C1 segment of cervical spinal cord (tissue), 14 donors: ENCODE results near the gene AHCY.

Source experiments
- DNase-seq, 14 donors: peaks; one replicate each; lab custom pipeline; 2025; lab: John Stamatoyannopoulos, UW

The AHCY gene

DNA sequence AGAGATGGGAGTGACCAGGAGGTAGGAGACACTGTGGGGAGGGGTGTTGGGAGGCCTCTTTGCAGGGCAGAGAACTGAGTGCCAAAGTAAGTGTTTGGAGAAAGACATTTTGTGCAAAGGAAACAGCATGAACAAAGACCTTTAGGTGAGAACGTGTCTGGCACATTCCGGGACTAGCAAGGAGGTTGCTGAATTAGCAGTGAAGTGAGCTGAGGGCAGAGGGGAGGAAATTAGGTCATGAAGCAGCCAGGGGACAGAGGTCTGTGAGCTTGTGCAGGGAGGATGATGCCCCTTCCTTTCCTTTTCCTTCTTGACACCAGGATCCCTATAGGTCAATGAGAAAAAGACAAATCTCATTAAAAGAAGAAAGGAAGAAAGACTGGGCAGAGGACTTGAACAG, 21.4 kb upstream of the AHCY start:
- DNase-seq, result no peak

DNA sequence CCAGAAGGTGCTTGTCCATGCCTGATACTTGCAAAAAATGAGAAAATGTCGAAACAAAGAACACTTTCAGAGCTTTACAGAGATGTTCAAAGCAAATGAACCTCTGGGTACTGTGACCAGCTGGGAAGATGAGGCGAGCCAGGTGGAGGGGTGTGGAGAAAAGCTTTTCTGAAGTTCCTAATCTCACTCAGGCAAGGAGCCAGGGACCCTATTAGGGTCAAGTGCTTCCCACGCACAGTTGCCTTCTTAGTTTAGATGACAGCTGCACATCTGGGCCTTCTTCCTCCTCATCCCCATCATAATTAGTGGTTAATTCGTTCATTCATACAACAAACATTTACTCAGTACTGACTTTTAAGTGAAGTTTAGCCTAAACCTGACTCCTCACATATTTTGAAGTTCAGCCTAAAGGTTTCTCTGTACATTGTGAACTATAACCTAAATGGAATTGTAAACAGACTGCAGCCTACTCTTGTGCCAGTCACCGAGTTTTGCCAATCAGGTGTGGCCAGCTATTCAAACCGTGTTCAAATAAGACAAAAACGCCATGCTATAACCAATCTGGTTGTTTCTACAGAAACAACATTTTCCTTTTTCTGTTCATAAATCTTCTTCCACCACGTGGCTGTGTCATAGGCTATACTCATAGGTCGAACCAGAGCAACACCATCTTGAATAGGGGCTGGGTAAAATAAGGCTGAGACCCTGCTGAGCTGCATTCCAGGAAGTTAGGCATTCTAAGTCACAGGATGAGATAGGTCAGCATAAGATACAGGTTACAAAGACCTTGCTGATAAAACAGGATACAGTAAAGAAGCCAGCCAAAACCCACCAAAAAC, 19.3 kb upstream of the AHCY start:
- no peak for DNase-seq

DNA sequence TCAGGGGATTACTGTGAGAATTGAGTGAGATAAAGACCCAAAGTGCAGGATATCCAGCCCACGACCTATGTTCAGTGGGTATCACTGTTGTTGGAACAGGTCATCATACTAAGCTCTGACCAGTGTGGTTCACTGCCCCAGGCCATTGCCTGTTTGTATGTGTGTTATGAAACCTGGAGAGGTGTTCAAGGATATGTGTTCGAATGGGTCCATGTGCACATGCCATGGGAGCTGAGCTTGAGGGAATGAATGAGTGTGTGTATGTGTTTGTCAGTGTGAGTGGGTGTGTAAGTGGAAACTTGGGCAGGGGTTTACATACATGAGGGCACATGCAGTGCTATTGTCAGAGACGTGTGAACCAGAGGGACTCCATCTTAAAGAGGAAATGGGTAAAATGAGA, 17.7 kb upstream of the AHCY start:
- DNase-seq, result no peak

DNA sequence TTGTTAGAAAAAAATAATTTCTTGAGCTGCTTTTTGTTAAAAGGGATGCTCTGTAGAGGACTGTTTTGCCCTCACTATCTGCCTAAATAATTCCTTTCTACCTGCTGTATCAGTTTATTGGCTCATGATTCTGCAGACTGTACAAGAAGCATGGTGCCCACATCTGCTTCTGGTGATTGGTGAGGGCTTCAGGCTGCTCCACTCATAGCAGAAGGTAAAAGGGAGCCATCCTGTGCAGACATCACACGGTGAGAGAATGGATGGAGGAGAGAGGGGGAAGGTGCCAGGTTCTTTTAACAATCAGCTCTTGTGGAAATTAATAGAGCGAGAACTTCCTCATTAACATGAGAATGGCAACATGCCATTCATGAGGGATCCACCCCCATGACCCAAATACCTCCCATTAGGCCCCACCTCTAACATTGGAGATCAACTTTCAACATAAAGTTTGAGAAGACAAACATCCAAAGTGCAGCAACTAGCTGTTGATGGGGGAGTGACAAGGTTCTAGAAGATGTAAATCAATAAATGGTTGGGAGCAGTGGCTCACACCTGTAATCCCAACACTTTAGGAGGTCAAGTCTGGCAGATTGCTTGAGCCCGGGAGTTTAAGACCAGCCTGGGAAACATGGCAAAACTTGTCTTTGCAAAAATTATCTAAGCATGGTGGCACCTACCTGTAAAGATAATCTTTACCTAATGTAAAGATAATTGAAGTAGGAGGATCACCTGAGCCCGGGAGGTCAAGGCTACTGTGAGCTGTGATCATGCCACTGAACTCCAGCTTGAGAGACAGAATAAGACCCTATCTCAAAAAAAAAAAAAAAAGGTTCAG, 15.7 kb upstream of the AHCY start:
- DNase-seq, result no peak

DNA sequence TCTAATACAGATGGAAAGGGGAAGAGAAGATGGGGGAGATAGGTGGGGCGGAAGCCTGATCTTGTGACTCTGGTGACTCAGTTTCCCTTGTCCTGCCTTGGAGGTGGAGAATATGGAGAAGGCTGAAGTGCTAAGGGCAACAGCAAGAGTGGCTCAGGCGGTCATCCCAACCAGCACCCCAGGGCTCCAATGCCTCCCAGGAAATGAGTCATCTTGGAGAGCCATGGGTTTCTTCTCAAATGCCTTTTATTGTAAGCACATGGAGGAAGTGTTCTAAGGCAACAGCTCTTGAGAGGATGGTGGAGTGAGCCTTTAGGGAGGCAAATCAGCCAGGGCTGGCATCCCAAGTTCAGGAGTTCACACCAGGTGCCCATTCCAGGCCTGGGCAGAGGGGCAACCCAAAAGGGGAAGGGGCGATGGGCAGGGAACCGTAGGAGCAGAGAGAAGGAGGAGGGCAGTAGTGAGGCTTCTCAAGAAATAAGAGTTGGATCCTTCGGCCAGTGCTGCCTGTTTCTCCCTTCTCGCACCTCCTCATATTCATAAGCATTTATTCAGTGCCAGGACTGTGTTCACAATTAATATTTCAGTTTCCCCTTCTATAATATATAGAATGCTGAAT, 13.2 kb upstream of the AHCY start:
- no peak for DNase-seq

DNA sequence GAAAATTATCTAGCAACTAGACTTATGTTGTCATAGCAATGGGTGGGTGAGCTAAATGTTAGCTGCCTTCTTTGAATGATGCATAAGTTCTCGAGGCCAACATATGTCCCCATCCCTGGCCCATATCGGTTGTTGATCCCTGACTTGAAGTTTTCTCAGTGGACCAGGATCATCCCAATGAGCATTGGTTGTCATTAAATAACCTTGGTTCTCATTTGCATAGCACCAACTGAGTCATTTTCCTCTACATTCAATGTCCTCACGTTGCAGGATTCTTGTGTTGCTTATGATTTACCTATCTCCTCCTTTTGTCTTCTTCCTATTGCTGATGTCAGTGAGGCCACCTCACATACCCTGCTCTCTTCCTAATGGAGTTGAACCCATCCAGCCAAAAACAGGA, 12.1 kb upstream of the AHCY start:
- no peak for DNase-seq

DNA sequence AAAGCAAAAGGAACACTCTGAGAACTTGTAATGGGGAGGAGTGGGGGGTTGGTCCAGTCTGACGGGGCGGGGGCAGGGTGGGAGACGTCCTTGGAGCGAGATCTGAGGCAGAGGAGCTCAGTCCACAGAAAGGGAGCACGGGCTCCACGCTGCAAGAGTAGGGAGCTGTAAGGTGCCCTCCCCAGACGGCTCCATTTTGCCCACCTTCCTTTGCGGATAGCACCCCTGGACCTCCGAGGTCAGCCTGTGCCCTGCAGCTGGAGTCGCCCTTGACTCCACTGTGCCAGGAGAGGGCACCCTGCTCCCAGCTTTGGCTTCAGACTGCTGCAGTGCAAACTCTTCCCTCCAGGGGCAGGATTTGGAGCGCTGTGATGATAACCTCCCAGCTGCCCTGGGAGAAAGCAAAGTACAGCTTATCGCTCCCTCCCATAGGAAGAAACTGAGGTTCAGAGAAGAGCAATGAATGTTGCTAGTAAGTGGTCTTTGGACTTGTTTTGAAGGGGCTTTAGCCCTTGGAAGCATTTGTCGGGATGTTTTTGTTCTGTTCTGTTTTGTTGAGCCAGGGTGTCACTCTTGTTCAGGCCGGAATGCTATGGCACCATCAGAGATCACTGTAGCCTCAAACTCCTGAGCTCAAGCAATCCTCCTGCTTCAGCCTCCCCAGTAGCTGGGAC, 9.5 kb upstream of the AHCY start:
- DNase-seq, result peak; percentile 15 to 82 (median 74)

DNA sequence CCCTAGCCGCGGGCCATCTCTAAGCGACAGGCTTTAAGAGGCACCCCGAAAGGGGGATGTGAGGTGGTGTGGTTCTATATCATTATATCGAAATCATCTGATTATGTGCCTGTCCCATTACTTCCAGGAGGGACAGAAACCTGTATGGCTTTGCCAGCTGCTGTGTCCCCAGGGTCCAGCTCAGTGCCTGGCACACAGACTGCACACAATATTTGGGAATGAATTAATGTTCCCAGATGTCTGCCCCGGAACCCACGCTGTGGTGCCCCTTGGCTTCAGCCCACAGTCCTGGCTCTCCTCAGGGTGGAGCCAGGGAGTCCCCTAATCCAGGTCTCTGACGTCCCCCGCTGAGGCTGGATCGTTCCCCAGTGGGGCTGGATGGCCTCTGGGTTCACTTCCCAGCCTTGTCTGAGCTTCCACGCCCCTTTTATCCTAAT, 8.9 kb upstream of the AHCY start:
- no peak for DNase-seq

DNA sequence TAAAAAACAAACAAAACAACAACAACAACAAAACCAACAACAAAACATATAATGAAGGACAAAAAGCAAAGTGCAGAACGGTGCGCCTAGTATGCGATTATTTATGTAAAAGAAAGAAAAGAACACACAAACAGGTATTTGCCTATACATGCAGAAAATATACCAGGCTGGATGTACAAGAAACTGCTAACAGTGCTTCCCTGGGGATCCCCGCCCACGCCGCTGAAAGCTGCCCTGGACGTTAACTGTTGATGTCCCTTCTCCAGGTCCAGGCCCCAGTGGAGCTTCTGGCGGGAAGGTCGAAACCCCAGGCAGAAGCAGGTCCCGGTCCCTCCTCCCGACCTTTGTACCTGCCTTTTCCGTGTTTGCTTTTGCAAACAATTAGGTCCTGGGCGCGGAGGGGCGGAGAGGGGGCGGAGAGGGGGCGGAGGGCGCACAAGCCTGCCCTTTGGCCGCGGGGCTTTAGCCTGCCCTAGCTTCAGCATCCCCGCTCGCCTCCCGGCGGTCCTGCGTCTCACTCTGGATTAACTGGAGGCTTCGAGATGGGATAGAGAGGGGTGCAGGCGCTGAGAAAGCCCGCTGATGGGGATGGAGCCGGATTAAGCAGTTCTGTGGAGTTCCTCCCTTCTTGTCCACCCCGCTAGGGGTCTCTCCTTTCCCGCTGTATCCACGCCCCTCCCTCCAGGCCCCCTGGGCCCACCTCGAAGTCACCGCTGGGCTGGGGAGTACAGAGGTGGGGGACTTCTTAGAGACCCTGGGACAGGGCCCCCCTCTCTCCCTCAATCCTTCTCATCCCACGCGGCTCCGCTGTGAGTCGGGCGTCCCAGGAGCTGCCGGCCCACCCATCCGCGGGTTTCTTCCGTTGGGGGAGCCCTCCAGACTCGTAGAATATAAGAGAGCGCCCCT, 8.2 kb upstream of the AHCY start:
- DNase-seq, result peak in 1 of 14 donors; percentile 2

DNA sequence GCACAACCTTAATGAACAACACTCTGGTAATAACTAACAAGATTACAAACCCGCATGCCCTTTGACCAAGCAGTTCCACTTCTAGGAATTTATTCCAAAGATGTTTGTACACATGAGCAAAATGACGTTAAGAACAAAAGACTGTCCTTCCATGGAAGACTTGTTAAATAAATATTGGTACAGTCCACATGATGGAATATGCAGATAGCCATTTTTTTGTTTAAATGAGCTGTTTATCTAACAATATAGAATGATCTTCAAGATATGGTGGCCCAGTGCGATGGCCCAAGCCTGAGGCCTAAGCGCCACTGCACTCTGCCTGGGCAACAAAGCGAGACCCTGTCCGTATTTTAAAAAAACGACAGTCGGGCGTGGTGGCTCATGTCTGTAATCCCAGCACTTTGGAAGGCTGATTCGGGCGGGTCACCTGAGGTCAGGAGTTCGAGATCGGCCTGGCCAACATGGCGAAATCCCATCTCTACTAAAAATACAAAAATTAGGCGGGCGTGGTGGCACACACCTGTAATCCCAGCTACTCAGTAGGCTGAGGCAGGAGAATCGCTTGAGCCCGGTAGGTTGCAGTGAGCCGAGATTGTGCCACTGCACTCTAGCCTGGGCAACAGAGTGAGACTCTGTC, 7.4 kb upstream of the AHCY start:
- DNase-seq, result no peak

DNA sequence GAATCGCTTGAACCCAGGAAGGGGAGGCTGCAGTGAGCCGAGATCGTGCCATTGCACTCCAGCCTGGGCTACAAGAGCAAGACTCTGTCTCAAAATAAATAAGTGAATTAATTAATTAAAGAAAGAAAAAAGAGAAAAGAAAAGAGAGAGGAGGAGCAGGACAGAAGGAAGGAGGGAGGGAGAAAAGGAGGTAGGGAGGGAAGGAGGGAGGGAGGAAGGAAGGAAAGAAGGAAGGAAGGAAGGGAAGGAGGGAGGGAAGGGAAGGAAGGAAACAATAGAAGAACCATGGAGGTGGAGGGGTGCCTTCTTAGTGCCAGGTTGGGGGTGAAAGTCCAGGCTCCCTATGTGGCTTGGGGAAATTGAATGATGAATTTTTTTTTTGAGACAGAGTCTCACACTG, 6.5 kb upstream of the AHCY start:
- no peak for DNase-seq

DNA sequence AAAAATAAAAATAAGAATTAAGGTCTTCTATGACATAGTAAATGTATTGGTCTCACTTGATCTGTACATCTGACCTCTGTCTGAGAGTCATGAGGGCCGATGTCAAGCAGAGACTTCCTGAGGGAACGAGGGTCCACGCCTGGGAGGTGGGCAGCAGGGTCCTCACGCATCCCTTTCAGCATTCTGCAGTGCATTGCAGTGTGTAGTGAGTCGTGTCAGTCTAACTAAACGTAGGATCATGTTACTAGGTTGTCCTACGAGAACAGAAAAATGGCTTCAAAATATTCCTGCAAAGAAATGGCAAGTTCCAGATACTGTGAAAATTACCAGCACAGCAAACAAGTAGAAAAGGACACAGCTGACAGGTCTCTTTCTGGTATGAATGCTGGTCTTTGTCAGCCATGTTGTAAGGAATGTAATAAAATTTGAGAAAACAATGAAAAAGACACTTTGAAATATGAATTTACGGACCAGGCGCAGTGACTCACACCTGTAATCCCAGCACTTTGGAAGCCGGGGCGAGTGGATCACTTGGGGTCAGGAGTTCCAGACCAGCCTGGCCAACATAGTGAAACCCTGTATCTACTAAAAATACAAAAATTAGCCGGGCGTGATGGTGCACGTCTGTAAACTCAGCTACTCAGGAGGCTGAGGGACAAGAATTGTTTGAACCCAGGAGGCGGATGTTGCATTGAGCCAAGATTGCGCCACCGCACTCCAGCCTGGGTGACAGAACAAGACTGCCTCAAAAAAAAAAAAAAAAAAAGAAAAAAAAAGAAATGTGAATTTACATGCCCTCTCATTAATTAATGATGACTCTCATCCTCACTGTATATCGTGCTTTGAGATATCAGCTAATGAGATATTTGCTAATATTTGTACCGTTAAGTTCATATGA, 2.4 kb upstream of the AHCY start:
- no peak for DNase-seq

DNA sequence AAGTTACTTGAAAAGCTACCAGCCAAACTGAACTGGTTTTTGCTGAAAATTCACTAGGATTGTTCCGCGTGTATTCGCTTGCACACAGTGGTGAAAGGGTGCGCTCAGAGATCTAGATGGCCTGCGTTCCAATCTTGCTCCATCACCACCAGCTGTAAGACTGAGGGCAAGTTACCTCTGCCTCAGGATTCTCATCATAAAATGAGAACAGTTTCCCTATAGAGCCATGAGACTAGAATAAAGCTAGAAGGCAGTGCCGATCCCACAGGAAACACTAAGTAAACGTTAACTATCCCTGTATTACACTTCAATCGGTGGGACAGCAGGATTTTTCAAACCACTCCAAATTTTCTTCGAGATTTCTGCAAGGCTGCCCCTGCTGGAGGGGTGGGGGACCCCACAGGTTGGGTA, 838 bp downstream of the AHCY start:
- peak in 1 of 14 donors; percentile 50 for DNase-seq

DNA sequence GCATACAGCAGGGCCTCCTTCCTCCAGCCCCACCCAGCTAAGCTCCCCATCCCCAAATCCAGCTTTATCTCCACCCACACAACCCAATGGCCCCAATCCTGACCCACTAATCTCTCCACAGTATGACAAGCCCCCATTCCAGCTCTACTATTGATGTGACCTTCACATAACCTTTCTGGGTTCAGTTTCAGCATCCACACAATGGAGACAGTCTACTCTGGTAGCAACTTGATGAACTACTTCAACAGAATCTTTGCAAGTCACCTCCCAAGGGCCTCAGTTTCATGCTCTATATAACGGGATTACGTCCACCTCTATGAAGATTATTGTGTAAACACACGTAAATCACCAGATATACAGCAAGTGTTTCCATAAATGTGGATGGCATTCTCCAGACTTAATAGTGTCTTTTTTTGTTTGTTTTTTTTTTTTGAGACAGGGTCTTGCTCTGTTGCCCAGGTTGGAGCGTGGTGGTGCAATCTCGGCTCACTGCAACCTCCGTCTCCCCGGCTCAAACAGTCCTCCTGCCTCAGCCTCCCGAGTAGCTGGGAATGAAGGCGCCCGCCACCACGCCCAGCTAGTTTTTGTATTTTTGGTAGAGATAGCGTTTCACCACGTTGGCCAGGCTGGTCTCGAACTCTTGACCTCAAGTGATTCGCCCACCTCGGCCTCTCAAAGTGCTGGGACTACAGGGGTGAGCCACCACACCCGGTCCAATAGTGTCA, 1.4 kb downstream of the AHCY start:
- DNase-seq, result no peak

DNA sequence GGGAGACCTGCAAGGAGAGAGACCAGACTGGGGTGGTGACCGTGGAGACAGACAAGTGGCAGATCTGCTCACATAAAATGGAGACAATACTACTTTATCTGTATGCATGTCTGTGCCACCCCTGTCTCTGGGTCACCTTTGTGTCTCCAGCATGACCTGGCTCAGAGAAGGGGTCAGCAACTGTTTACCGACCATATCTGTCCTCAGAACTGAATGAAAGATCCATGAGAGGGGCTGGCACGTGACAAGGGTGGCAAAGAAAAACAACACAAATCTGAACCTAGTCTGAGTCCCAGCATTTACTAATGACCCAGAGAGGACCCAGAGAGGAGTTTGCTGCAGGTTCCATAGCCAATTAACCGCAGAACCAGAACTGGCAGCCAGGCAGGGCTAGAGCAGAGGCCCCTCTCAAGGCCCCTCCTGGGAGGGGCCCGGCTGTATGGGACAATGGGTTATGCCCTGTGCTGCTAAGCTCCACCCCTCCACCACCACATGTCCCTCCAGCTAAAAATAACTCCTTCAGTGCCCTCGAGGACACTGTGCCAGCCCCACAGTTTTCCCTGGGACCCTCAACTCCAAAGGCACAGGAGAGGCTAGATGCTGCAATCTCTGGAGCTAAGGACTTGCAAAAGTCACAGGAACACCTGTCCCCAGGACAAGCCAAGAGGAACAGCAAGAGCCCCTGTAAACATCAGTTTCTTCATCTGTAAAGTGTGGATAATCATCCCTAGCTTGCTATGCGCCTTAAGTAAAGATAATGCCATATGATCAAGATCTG, 2.2 kb downstream of the AHCY start:
- DNase-seq, result no peak

DNA sequence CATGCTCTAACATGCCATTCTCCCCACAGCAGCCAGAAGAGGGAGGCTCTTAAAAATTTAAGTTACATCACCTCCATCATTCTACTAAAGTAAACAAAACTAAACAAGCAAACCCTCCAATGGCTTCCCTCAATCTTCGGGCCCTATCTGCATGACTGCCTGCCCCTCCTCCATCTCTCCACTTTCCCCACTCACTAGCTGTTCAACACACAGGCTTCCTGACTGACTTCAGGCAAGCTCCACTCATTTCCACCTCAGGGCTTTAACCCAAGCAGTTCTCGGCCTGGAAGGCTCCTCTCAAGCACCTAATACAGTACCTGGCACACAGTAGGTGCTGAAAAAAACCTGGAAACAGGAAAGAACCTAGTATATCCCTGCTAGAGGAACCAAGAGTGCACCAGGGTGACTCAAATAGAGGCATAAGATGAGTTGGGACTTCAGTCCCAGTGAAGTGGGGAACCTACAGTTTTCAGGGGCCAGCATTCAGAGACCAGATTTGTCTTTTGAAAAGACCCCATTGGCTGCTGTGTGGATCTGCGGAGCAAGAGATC, 2.8 kb downstream of the AHCY start:
- no peak for DNase-seq

DNA sequence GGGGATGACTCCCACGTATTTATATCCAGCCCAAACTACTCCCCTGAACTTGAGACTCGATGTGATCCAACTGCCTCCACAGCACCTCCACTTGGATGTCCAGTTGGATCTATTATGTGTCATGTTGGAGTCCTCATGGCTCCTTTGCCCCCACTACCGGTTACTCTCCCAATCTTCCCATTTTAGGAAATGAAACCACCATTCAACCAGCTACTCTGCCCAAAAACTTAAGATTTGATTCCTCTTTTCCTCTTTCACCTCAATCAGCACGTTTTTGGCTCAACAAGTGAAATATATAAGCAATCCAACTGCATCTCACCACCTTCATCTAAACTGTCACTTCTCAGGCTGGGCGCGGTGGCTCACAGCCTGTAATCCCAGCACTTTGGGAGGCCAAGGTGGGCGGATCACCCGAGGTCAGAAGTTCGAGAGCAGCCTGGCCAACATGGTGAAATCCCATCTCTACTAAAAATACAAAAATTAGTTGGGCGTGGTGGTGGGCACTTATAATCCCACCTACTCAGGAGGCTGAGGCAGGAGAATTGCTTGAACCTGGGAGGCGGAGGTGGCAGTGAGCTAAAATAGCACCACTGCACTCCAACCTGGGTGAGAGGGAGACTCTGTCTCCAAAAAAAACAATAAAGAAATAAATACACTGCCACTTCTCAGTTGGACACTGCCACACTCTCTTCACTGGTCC, 3.4 kb downstream of the AHCY start:
- DNase-seq, result no peak
